Mesendoderm (in vitro differentiated cells): ENCODE measurements around the gene CADPS2.

Experiments
- DNase-seq: peaks from one replicate; pipeline ENCODE4 v3.0.0; 2013
- H2AK5ac ChIP-seq: 2 replicates; pipeline ENCODE4 v1.6.1; 2013; ENCODE audit warnings: low read length, inconsistent platforms
- H2BK120ac ChIP-seq: 2 replicates; pipeline ENCODE4 v1.6.1; 2013; ENCODE audit warnings: low read depth, mild to moderate bottlenecking, low read length, moderate library complexity, mixed read lengths
- H2BK15ac ChIP-seq: replicated peaks from 2 replicates; pipeline ENCODE4 v1.6.1; 2013; ENCODE audit warnings: low read depth, mild to moderate bottlenecking, moderate library complexity
- H2BK5ac ChIP-seq: 2 replicates; pipeline ENCODE4 v1.6.1; 2013; ENCODE audit warnings: low read length, inconsistent platforms
- H3K18ac ChIP-seq: 2 replicates; pipeline ENCODE4 v1.6.1; 2013; ENCODE audit warnings: mild to moderate bottlenecking, low read length, mixed read lengths
- H3K23ac ChIP-seq: one replicate; pipeline ENCODE4 v1.6.1; 2013; ENCODE audit warnings: low read length
- H3K27ac ChIP-seq: 2 replicates; pipeline ENCODE4 v1.5.1; 2013; ENCODE audit warnings: low read depth, mild to moderate bottlenecking, inconsistent platforms, low read length, moderate library complexity
- H3K27me3 ChIP-seq: 2 replicates; pipeline ENCODE4 v1.6.1; 2013; ENCODE audit warnings: low read length, control low read depth, mild to moderate bottlenecking, inconsistent platforms; ENCODE audit not compliant: insufficient read depth, poor library complexity
- H3K36me3 ChIP-seq: 2 replicates; pipeline ENCODE4 v1.6.1; 2013; ENCODE audit warnings: low read length, inconsistent platforms; ENCODE audit not compliant: control insufficient read depth, insufficient read depth
- H3K4ac ChIP-seq: one replicate; pipeline ENCODE4 v1.6.1; 2013; ENCODE audit warnings: low read depth, mild to moderate bottlenecking, low read length, moderate library complexity
- H3K4me1 ChIP-seq: 2 replicates; pipeline ENCODE4 v1.6.1; 2013; ENCODE audit warnings: low read depth, low read length, inconsistent platforms; ENCODE audit not compliant: control insufficient read depth
- H3K4me2 ChIP-seq: 2 replicates; pipeline ENCODE4 v1.6.1; 2013; ENCODE audit warnings: low read length
- H3K4me3 ChIP-seq: 2 replicates; pipeline ENCODE4 v1.5.1; 2013; ENCODE audit warnings: mild to moderate bottlenecking, low read length
- H3K56ac ChIP-seq: one replicate; pipeline ENCODE4 v1.6.1; 2013; ENCODE audit warnings: low read length
- H3K79me1 ChIP-seq: 2 replicates; pipeline ENCODE4 v1.6.1; 2013; ENCODE audit warnings: low read length, inconsistent platforms
- H3K79me2 ChIP-seq: 2 replicates; pipeline ENCODE4 v1.6.1; 2013; ENCODE audit warnings: mild to moderate bottlenecking, low read length; ENCODE audit not compliant: control insufficient read depth, insufficient read depth
- H3K9ac ChIP-seq: 2 replicates; pipeline ENCODE4 v1.6.1; 2013; ENCODE audit warnings: low read length, inconsistent platforms
- H4K5ac ChIP-seq: one replicate; pipeline ENCODE4 v1.6.1; 2013; ENCODE audit warnings: low read length
- H4K8ac ChIP-seq: one replicate; pipeline ENCODE4 v1.6.1; 2013; ENCODE audit warnings: low read depth, mild to moderate bottlenecking, control low read depth, low read length, moderate library complexity
- WGBS: extraction: QIAGEN DNeasy Blood & Tissue Kit; methylation state at CpG from one replicate; pipeline ENCODE4 v1.1.7; 2013; ENCODE audit warnings: low lambda C conversion rate, missing lambda C conversion rate; ENCODE audit not compliant: insufficient coverage; ENCODE audit errors: extremely low coverage; 5-methylcytosine and 5-hydroxymethylcytosine counted together

The CADPS2 gene

DNA sequence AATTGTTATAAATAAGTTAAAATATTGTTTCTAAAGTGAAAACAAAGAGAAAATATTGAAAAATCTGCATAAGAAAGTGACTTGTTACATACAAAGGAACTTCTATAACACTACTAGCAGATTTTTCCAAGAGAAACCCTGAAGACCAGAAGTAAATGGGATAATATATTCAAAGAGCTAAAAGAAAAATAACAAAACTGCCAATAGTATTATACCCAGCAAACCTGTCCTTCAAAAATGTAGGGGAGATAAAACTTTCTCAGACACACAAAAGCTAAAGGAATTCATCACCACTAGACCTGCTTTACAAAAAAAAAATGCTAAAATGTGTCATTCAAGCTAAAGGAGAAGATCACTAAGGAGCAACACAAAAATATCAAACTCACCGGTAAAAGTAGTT, 17.0 kb downstream of the CADPS2 start:
- Histone ChIP-seq H3K56ac (no peak overlapping the region), H3K9ac (no peak overlapping the region), H3K4me3 (no peak overlapping the region), H2AK5ac (no peak overlapping the region), H3K4me1 (no peaks in the 10 kb centered on the region), H3K23ac (no peak overlapping the region), H2BK15ac (no peak overlapping the region), H3K4ac (no peak overlapping the region), H3K18ac (no peak overlapping the region), H4K8ac (no peak overlapping the region), H2BK120ac (no peak overlapping the region), H3K79me2 (no peaks in the 10 kb centered on the region), H3K27me3 (no peaks in the 10 kb centered on the region), H3K36me3 (no peaks in the 10 kb centered on the region), H2BK5ac (no peak overlapping the region), H3K27ac (no peak overlapping the region), H4K5ac (no peak overlapping the region), H3K4me2 (no peak overlapping the region), H3K79me1 (no peaks in the 10 kb centered on the region)
- DNase-seq = no peak
- no CpG with 5 or more reads among the region's 1 CpG for WGBS

DNA sequence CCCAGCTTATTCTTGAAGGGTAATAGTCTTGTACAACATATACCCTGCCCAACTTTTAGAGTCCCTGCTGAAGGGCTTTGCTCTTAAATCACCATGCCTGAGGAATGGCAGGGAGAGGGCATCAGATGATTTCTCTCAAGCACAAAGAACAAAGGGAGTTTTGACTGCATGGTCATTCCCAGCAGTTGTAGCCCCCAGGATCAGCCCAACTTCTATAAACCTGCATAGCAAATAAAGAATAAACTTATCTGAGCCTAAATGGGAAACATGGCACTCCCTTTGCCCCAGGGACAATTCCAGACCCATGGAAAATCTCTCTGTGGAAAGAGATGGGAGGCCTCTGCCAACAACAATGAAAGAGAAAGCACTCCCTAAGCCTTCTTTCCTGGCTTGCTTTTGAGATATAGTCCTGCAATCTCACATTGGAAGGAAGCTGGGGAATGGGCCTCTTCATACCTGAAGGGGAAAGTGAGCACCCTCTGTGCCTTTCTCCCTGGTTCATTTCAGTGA, 18.7 kb downstream of the CADPS2 start:
- no peak overlapping the region for H3K4me3 ChIP-seq

DNA sequence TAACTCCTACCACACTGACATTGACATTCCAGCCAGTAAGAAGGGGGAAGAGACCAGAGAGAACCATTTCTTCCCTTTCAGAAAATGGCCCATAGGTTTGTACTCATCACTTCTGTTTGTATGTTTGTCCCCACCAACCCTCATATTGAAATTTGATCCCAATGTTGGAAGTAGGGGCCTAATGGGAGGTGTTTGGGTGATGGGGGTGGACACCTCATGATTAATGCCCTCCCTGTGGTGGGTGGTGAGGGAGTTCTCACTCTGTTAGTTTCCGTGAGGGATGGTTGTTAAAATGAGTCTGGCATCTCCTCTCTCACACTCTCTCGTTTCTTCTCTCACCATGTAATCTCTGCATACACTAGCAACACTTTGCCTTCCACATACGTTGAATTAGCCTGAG, 21.4 kb downstream of the CADPS2 start:
- H4K5ac ChIP-seq = no peak overlapping the region
- no peak overlapping the region for H4K8ac ChIP-seq
- H3K56ac ChIP-seq = no peak overlapping the region
- DNase-seq = no peak
- H2AK5ac ChIP-seq = no peak overlapping the region
- H3K23ac ChIP-seq = no peak overlapping the region
- H2BK5ac ChIP-seq = no peak overlapping the region
- H2BK120ac ChIP-seq = no peak overlapping the region
- H3K27ac ChIP-seq = no peak overlapping the region
- no peak overlapping the region for H3K18ac ChIP-seq
- H3K9ac ChIP-seq = no peak overlapping the region
- H3K4me3 ChIP-seq = no peak overlapping the region
- no peaks in the 10 kb centered on the region for H3K27me3 ChIP-seq
- H3K4me1 ChIP-seq = no peaks in the 10 kb centered on the region
- no peak overlapping the region for H2BK15ac ChIP-seq
- H3K79me2 ChIP-seq = no peaks in the 10 kb centered on the region
- no peaks in the 10 kb centered on the region for H3K79me1 ChIP-seq
- H3K4me2 ChIP-seq = no peak overlapping the region
- no peak overlapping the region for H3K4ac ChIP-seq
- WGBS = no CpG with 5 or more reads among the region's 3 CpGs
- H3K36me3 ChIP-seq = no peaks in the 10 kb centered on the region

More for the DNA sequence above, 18.7 kb downstream of the CADPS2 start:
- H3K79me1 ChIP-seq = no peaks in the 10 kb centered on the region
- H3K18ac ChIP-seq = no peak overlapping the region
- no peak overlapping the region for H3K56ac ChIP-seq
- no peak overlapping the region for H2AK5ac ChIP-seq
- H3K9ac ChIP-seq = no peak overlapping the region
- DNase-seq = no peak
- no peak overlapping the region for H3K4me2 ChIP-seq
- H2BK5ac ChIP-seq = no peak overlapping the region
- H2BK120ac ChIP-seq = no peak overlapping the region
- H3K23ac ChIP-seq = no peak overlapping the region
- no peaks in the 10 kb centered on the region for H3K79me2 ChIP-seq
- H3K4ac ChIP-seq = no peak overlapping the region
- H4K5ac ChIP-seq = no peak overlapping the region
- H3K4me1 ChIP-seq = no peaks in the 10 kb centered on the region
- no peaks in the 10 kb centered on the region for H3K36me3 ChIP-seq
- H4K8ac ChIP-seq = no peak overlapping the region
- H3K27me3 ChIP-seq = no peaks in the 10 kb centered on the region
- no peak overlapping the region for H3K27ac ChIP-seq
- no peak overlapping the region for H2BK15ac ChIP-seq

DNA sequence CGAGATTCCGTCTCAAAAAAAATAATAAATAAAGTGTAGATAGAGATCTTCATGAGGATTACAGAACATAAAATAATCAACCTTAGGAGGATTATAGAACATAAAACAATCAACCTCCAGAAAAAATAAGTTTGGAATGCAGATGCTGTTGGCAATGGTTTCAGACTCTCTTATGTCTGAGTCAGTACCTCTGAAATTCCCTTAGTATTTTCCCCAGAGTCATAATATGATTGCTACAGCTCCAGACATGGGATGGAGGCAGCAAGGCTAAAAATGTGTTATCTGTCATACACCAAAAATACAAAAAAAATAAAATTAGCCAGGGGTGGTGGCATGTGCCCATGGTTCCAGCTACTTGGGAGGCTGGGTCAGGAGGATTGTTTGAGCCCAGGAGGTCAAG, 22.2 kb downstream of the CADPS2 start:
- no peaks in the 10 kb centered on the region for H3K4me1 ChIP-seq
- H3K4me3 ChIP-seq = no peak overlapping the region
- H3K4me2 ChIP-seq = no peak overlapping the region
- no peak overlapping the region for H4K8ac ChIP-seq
- WGBS = no CpG with 5 or more reads among the region's 2 CpGs
- no peaks in the 10 kb centered on the region for H3K79me1 ChIP-seq
- no peaks in the 10 kb centered on the region for H3K27me3 ChIP-seq
- no peak overlapping the region for H2BK15ac ChIP-seq
- H3K23ac ChIP-seq = no peak overlapping the region
- no peak overlapping the region for H2BK120ac ChIP-seq
- H2AK5ac ChIP-seq = no peak overlapping the region
- H3K56ac ChIP-seq = no peak overlapping the region
- H3K27ac ChIP-seq = no peak overlapping the region
- no peak for DNase-seq
- H3K9ac ChIP-seq = no peak overlapping the region
- H2BK5ac ChIP-seq = no peak overlapping the region
- H3K4ac ChIP-seq = no peak overlapping the region
- no peaks in the 10 kb centered on the region for H3K79me2 ChIP-seq
- no peak overlapping the region for H3K18ac ChIP-seq
- no peaks in the 10 kb centered on the region for H3K36me3 ChIP-seq
- H4K5ac ChIP-seq = no peak overlapping the region

DNA sequence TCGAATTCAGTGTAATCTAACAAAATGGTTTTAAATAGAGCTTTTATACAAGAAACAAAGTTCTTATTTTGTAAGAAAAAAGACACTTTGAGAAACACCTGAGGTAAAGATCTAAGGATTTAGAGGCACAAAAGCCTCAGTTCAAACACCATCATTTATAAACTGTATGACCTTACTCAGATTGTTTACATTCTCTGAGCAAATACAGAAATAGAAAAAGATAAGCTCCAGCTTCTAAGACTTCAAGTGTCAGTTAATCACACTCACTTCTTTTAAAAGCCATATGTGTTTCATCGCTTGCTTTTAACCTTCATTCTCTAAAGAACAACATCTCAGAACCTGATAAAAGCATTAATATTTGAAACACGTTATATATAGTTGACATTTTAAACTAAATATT, 27.9 kb downstream of the CADPS2 start:
- H3K4me1 ChIP-seq = no peaks in the 10 kb centered on the region
- H3K56ac ChIP-seq = no peak overlapping the region
- H3K18ac ChIP-seq = no peak overlapping the region
- no peak overlapping the region for H2BK120ac ChIP-seq
- DNase-seq = no peak
- WGBS = no CpG with 5 or more reads among the region's 3 CpGs
- no peak overlapping the region for H3K9ac ChIP-seq
- no peak overlapping the region for H2AK5ac ChIP-seq
- no peak overlapping the region for H3K27ac ChIP-seq
- H4K8ac ChIP-seq = no peak overlapping the region
- H3K23ac ChIP-seq = no peak overlapping the region
- no peaks in the 10 kb centered on the region for H3K79me2 ChIP-seq
- H4K5ac ChIP-seq = no peak overlapping the region
- H3K4me3 ChIP-seq = no peak overlapping the region
- no peaks in the 10 kb centered on the region for H3K36me3 ChIP-seq
- H3K4me2 ChIP-seq = no peak overlapping the region
- no peaks in the 10 kb centered on the region for H3K27me3 ChIP-seq
- H3K4ac ChIP-seq = no peak overlapping the region
- no peak overlapping the region for H2BK15ac ChIP-seq
- no peaks in the 10 kb centered on the region for H3K79me1 ChIP-seq
- H2BK5ac ChIP-seq = no peak overlapping the region

DNA sequence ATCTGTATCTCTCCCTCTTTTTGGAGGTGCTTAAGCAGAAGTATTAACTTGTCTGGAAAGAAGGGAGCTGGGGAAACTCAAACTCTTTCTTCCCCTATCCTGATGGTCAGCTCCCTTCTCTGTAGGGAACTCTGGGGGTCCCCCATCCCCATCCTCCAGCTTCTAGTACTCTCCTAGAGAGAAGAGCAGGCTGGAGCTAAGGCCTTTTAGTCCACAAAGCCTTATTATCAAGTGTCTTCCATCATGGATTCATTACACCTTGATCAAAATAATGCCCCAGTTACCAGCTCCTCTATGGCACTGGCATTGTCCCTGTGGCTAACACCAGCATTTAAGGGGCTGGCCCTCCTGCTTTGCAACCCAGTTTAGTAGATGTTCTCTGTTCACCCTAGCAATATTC, 35.7 kb downstream of the CADPS2 start:
- no peak overlapping the region for H2AK5ac ChIP-seq
- no peak overlapping the region for H2BK5ac ChIP-seq
- H3K4me2 ChIP-seq = no peak overlapping the region
- peaks cover 3% of the 10 kb centered on the region for H3K4me1 ChIP-seq
- no peak overlapping the region for H3K23ac ChIP-seq
- no peak overlapping the region for H3K4ac ChIP-seq
- H3K36me3 ChIP-seq = no peaks in the 10 kb centered on the region
- H3K79me2 ChIP-seq = no peaks in the 10 kb centered on the region
- H4K8ac ChIP-seq = no peak overlapping the region
- H2BK15ac ChIP-seq = no peak overlapping the region
- H3K18ac ChIP-seq = no peak overlapping the region
- no peaks in the 10 kb centered on the region for H3K79me1 ChIP-seq
- no peak overlapping the region for H3K9ac ChIP-seq
- H3K4me3 ChIP-seq = no peak overlapping the region
- H3K56ac ChIP-seq = no peak overlapping the region
- no peak for DNase-seq
- H3K27me3 ChIP-seq = no peaks in the 10 kb centered on the region
- no peak overlapping the region for H2BK120ac ChIP-seq
- no peak overlapping the region for H3K27ac ChIP-seq
- no peak overlapping the region for H4K5ac ChIP-seq
